SK-N-SH treated with all-trans-retinoic acid at 6 μM for 48 hours (cell line): ENCODE data around the gene MBNL3.

Source experiments
- CREB5 ChIP-seq: fragments of 250-450 bp; sonication (Bioruptor Pico); IDR thresholded peaks from 2 replicates; pipeline ENCODE4 v1.5.1; 2020; ENCODE audit warnings: low read depth, mild to moderate bottlenecking, moderate library complexity
- CSRNP3 ChIP-seq: fragments of 250-450 bp; sonication (Bioruptor Pico); IDR thresholded peaks from 2 replicates; pipeline ENCODE4 v1.5.1; 2021; ENCODE audit warnings: mild to moderate bottlenecking, moderate library complexity
- PATZ1 ChIP-seq: fragments of 250-450 bp; sonication (Bioruptor Pico); IDR thresholded peaks from 2 replicates; pipeline ENCODE4 v1.8.0; 2020; ENCODE audit warnings: mild to moderate bottlenecking, moderate library complexity, borderline replicate concordance
- SNAI2 ChIP-seq: fragments of 250-450 bp; sonication (Bioruptor Pico); IDR thresholded peaks from 2 replicates; pipeline ENCODE4 v1.5.0; 2020; ENCODE audit warnings: mild to moderate bottlenecking, moderate library complexity
- ZC3H10 ChIP-seq: fragments of 250-450 bp; sonication (Bioruptor Pico); IDR thresholded peaks from 2 replicates; pipeline ENCODE4 v1.5.1; 2021; ENCODE audit warnings: mild to moderate bottlenecking, moderate library complexity
- ZNF8 ChIP-seq: fragments of 450-650 bp; formaldehyde crosslinking; IDR thresholded peaks from 2 replicates; pipeline ENCODE4 v1.5.0; 2020; ENCODE audit warnings: mild to moderate bottlenecking, moderate library complexity

- TF ChIP-seq PATZ1 (no peak), ZNF8 (CRISPR knock-in tag) (no peak), CREB5 (CRISPR knock-in tag) (no peak), ZC3H10 (CRISPR knock-in tag) (no peak), SNAI2 (CRISPR knock-in tag) (no peak), CSRNP3 (CRISPR knock-in tag) (no peak)
These were observed 76.6 kb downstream of the MBNL3 start for GRCh38 chrX:132412208-132412607.
